T-helper 2 cell (primary cell): ENCODE results near the gene SENP3.

Experiments used
- DNase-seq, 5 experiments: peaks; one replicate each; pipeline versions ENCODE4 v3.0.0 to v3.0.0-alpha.2; 2012 to 2022

The SENP3 gene

GRCh38 chr17:7577327-7578199 lies 15.8 kb downstream of the SENP3 start:
- no peak for DNase-seq

- DNase-seq = peak in 3 of 5 experiments; percentile 49 to 69 (median 67)
These were observed 17.5 kb downstream of the SENP3 start, which contains the start of gene CD68 for GRCh38 chr17:7579001-7579833. Gene CD68 (plus strand): TSS chr17:7579638. CDS start chr17:7579678, 40 bp downstream.

GRCh38 chr17:7579834-7580603 lies 18.3 kb downstream of the SENP3 start:
- peak in 1 of 5 experiments; percentile 62 for DNase-seq

GRCh38 chr17:7580604-7581575 lies 19.2 kb downstream of the SENP3 start:
- no peak for DNase-seq

GRCh38 chr17:7582396-7583252 lies 20.9 kb downstream of the SENP3 start:
- DNase-seq = no peak

GRCh38 chr17:7583253-7584109 lies 21.8 kb downstream of the SENP3 start, which contains the start of gene MPDU1:
Gene MPDU1 (plus strand): TSS chr17:7583852. CDS start chr17:7583863, 11 bp downstream.
- peak; percentile 83 to 97 (median 91) for DNase-seq

GRCh38 chr17:7586673-7587419 lies 25.1 kb downstream of the SENP3 start:
- DNase-seq = peak in 1 of 5 experiments; percentile 28

GRCh38 chr17:7587420-7588151 lies 25.9 kb downstream of the SENP3 start:
- no peak for DNase-seq

- no peak for DNase-seq
These were observed 27.0 kb downstream of the SENP3 start for GRCh38 chr17:7588553-7589203.

- peak; percentile 29 to 73 (median 40) for DNase-seq
These were observed 27.6 kb downstream of the SENP3 start for GRCh38 chr17:7589204-7589868.

- DNase-seq = no peak
These were observed 28.4 kb downstream of the SENP3 start, which contains the start of gene SOX15 for GRCh38 chr17:7589891-7590691. Gene SOX15 (minus strand): TSS chr17:7590094. CDS start chr17:7589676, 418 bp downstream.

GRCh38 chr17:7590743-7591142 lies 29.0 kb downstream of the SENP3 start:
- DNase-seq = no peak

GRCh38 chr17:7591596-7591995 lies 29.9 kb downstream of the SENP3 start:
- DNase-seq = no peak

- DNase-seq = no peak
These were observed 30.8 kb downstream of the SENP3 start for GRCh38 chr17:7592422-7593021.

- no peak for DNase-seq
These were observed 31.6 kb downstream of the SENP3 start for GRCh38 chr17:7593296-7593695.
